ENCODE measurements around the gene TNFRSF1B. TPM values are rescaled to one million over a fixed set of nuclear protein-coding genes. Genes with fewer than 3 reads are reported as not detected.

Gene TNFRSF1B
- polyA plus RNA-seq, 3 donors = 436 to 761 (median 450) TPM

DNA sequence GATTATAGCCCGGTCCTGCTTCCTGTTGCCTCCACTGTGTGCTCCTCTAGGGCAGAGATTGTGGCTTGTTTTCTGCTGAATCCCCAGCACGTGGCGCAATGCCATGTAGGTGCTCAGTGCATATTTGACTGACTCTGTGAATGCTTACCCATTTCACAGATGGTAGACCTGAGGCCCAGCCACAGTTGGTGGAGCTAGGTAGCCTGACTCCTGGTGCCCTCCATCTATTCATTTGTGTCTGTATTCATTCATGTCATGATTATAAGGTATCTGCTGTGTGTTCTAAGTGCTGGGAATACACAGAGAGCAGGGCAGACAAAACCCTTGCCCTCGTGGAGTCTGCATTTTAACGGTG lies 22.5 kb downstream of the TNFRSF1B start:
- no peaks in the 10 kb centered on the region for H3K27me3 ChIP-seq (ENCODE audit: control insufficient read depth in 2 of 2, insufficient read depth in 2 of 2, low read length in 2 of 2)
- H3K4me3 Mint-ChIP-seq = no peak overlapping the region
- H3K79me2 ChIP-seq (ENCODE audit: insufficient read depth, low read length) = peaks cover 100% of the 10 kb centered on the region
- peaks cover 71 to 99% of the 10 kb centered on the region in 2 donors for H3K4me1 ChIP-seq (ENCODE audit: control insufficient read depth in 1 of 2, insufficient read depth in 2 of 2, low read length in 2 of 2)
- no peak for DNase-seq
- WGBS (ENCODE audit: insufficient coverage) = 100% methylated on average over 2 of the region's 5 CpGs
- H3K27me3 Mint-ChIP-seq (ENCODE audit: low read depth in 3 of 3) = no peaks in the 10 kb centered on the region
- H3K9ac ChIP-seq (ENCODE audit: insufficient read depth, low read length, poor library complexity, severe bottlenecking) = no peak overlapping the region
- peak overlapping the region in 1 of 2 donors; percentile 100 for H3K27ac ChIP-seq (ENCODE audit: low read depth in 1 of 2, low read length in 2 of 2)
- no peak overlapping the region for H3K4me3 ChIP-seq (replicated peaks in 1 of 3; ENCODE audit: low read depth in 2 of 3, low read length in 3 of 3)
- H3K36me3 ChIP-seq (replicated peaks in 1 of 2; ENCODE audit: control insufficient read depth in 1 of 2, insufficient read depth in 2 of 2, low read length in 2 of 2) = peaks cover 80 to 92% of the 10 kb centered on the region in 2 donors
- no peak overlapping the region for H3K4me2 ChIP-seq (replicated peaks; ENCODE audit: extremely low read depth, low read length, poor library complexity, severe bottlenecking)
- H2AFZ ChIP-seq (ENCODE audit: insufficient read depth, low read depth, low read length, poor library complexity, severe bottlenecking) = no peak overlapping the region
- no peaks in the 10 kb centered on the region for H3K9me3 Mint-ChIP-seq
- peak overlapping the region in 4 of 7 donors; percentile 12 to 69 (median 56) for H3K27ac Mint-ChIP-seq
- no peaks in the 10 kb centered on the region for H3K9me3 ChIP-seq (replicated peaks in 1 of 2; ENCODE audit: control insufficient read depth in 1 of 2, insufficient read depth in 1 of 2, low read length in 2 of 2)
- TF ChIP-seq, protein P1, sequence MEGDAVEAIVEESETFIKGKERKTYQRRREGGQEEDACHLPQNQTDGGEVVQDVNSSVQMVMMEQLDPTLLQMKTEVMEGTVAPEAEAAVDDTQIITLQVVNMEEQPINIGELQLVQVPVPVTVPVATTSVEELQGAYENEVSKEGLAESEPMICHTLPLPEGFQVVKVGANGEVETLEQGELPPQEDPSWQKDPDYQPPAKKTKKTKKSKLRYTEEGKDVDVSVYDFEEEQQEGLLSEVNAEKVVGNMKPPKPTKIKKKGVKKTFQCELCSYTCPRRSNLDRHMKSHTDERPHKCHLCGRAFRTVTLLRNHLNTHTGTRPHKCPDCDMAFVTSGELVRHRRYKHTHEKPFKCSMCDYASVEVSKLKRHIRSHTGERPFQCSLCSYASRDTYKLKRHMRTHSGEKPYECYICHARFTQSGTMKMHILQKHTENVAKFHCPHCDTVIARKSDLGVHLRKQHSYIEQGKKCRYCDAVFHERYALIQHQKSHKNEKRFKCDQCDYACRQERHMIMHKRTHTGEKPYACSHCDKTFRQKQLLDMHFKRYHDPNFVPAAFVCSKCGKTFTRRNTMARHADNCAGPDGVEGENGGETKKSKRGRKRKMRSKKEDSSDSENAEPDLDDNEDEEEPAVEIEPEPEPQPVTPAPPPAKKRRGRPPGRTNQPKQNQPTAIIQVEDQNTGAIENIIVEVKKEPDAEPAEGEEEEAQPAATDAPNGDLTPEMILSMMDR (IDR thresholded peaks at IDR 0.05) = no peak
- peaks cover 82% of the 10 kb centered on the region for H3K4me1 Mint-ChIP-seq
- H3K36me3 Mint-ChIP-seq = peaks cover 85 to 92% of the 10 kb centered on the region in 2 donors
- intact Hi-C loops (cut with micrococcal nuclease) = no loop called here
- H4K20me1 ChIP-seq (ENCODE audit: insufficient read depth, low read length) = peaks cover 100% of the 10 kb centered on the region

DNA sequence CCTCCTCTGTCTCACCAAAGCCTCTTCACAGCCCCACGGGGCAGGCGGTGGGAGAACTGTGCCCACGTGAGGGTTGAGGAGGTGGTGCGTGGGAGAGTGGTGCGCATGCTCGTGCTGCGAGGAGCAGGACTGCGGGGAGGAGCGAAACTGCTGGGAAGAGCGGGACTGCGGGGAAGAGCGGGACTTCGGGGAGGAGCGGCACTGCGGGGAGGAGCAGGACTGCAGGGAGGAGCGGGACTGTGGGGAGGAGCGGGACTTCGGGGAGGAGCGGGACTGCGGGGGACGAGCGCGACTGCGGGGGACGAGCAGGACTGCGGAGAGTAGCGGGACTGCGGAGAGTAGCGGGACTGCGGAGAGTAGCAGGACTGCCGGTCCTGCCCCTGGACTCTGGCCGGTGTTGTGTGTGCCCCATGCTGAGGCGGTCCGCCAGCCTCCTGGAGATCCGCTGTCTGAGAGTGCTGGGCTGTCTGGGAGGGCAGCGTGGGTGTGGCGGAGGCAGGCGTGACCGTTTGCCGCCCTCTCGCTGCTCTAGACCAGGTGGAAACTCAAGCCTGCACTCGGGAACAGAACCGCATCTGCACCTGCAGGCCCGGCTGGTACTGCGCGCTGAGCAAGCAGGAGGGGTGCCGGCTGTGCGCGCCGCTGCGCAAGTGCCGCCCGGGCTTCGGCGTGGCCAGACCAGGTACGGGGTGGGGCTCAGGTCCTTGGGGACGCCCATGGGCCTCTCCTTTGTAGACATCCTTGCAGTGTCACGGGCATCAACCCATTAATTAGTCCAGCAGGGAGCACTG lies 24.6 kb downstream of the TNFRSF1B start:
- Histone ChIP-seq H4K20me1 (ENCODE audit: insufficient read depth, low read length) (peaks cover 99% of the 10 kb centered on the region), H3K4me2 (replicated peaks; ENCODE audit: extremely low read depth, low read length, poor library complexity, severe bottlenecking) (no peak overlapping the region), H3K36me3 (replicated peaks in 1 of 2; ENCODE audit: control insufficient read depth in 1 of 2, insufficient read depth in 2 of 2, low read length in 2 of 2) (peaks cover 94 to 95% of the 10 kb centered on the region in 2 donors), H3K79me2 (ENCODE audit: insufficient read depth, low read length) (peaks cover 95% of the 10 kb centered on the region), H2AFZ (ENCODE audit: insufficient read depth, low read depth, low read length, poor library complexity, severe bottlenecking) (no peak overlapping the region), H3K9me3 (replicated peaks in 1 of 2; ENCODE audit: control insufficient read depth in 1 of 2, insufficient read depth in 1 of 2, low read length in 2 of 2) (no peaks in the 10 kb centered on the region), H3K4me3 (replicated peaks in 1 of 3; ENCODE audit: low read depth in 2 of 3, low read length in 3 of 3) (no peak overlapping the region), H3K9ac (ENCODE audit: insufficient read depth, low read length, poor library complexity, severe bottlenecking) (no peak overlapping the region), H3K4me1 (ENCODE audit: control insufficient read depth in 1 of 2, insufficient read depth in 2 of 2, low read length in 2 of 2) (peaks cover 71 to 99% of the 10 kb centered on the region in 2 donors), H3K27ac (ENCODE audit: low read depth in 1 of 2, low read length in 2 of 2) (peak overlapping the region; percentile 4 to 18), H3K27me3 (ENCODE audit: control insufficient read depth in 2 of 2, insufficient read depth in 2 of 2, low read length in 2 of 2) (no peaks in the 10 kb centered on the region)
- H3K4me3 Mint-ChIP-seq = no peak overlapping the region
- TF ChIP-seq, protein P1 (IDR thresholded peaks at IDR 0.05) = no peak
- no peaks in the 10 kb centered on the region for H3K9me3 Mint-ChIP-seq
- WGBS (ENCODE audit: insufficient coverage) = 97% methylated on average over 52 of the region's 58 CpGs
- no peak for DNase-seq
- H3K4me1 Mint-ChIP-seq = peaks cover 81% of the 10 kb centered on the region
- peaks cover 0 to under 1% (median 0%) of the 10 kb centered on the region in 3 donors for H3K27me3 Mint-ChIP-seq (ENCODE audit: low read depth in 3 of 3)
- intact Hi-C loops (cut with micrococcal nuclease) = no loop called here
- peaks cover 88 to 99% of the 10 kb centered on the region in 2 donors for H3K36me3 Mint-ChIP-seq
- peak overlapping the region in 4 of 7 donors; percentile 24 to 66 (median 44) for H3K27ac Mint-ChIP-seq
